Tibial artery (tissue), 4 donors: ENCODE measurements around the gene CRTC1.
"Not testable (repeated sequence)": the region's sequence is repeated elsewhere in the genome, so short reads cannot be mapped to it uniquely, and the experiment has no call there.

Experiments used
- DNase-seq, 2 donors: peaks; one replicate each; pipeline ENCODE4 v3.0.0-alpha.2; 2019
- H3K27ac ChIP-seq, 2 donors: fragments of 200-600 bp; sonication (generic) in 1 of 2; 1 replicate in 1 of 2; 2 replicates in 1 of 2; pipeline ENCODE4 v1.5.1; 2018 to 2019; ENCODE audit warnings: mild to moderate bottlenecking in 1 of 2
- H3K27me3 ChIP-seq, 2 donors: fragments of 200-600 bp; sonication (generic) in 1 of 2; one replicate each; pipeline versions ENCODE4 v1.5.1 to v1.6.0; 2016 to 2019
- H3K36me3 ChIP-seq, 3 donors: fragments of 200-600 bp; sonication (generic) in 2 of 3; one replicate each; pipeline ENCODE4 v1.5.1; 2016 to 2019; ENCODE audit warnings: mild to moderate bottlenecking in 2 of 3
- H3K4me1 ChIP-seq, 4 donors: fragments of 200-600 bp; sonication (generic) in 2 of 4; 1 replicate in 3 of 4; 2 replicates in 1 of 4; pipeline ENCODE4 v1.5.1; 2016 to 2019
- H3K4me3 ChIP-seq, 2 donors: fragments of 200-600 bp; sonication (generic) in 1 of 2; 1 replicate in 1 of 2; 2 replicates in 1 of 2; pipeline ENCODE4 v1.5.1; 2018 to 2019; ENCODE audit warnings: mild to moderate bottlenecking in 2 of 2
- H3K9me3 ChIP-seq, 3 donors: fragments of 200-600 bp; sonication (generic) in 1 of 3; one replicate each; pipeline ENCODE4 v1.5.1; 2016 to 2019
- intact Hi-C: fragments of 100-400 bp; cut with DNase I; formaldehyde crosslinking; loops from one replicate; pipeline ENCODE4 v1.15.0; 2023; ENCODE audit warnings: low total_unique reads
- TF ChIP-seq, protein P1 (sequence below), 2 experiments: fragments of 200-600 bp in 1 of 2; fragments of 450-650 bp in 1 of 2; IDR thresholded peaks; one replicate each; pipeline ENCODE4 v1.5.1; 2017 to 2019; ENCODE audit warnings: antibody characterized with exemption in 2 of 2, mild to moderate bottlenecking in 1 of 2, moderate library complexity in 1 of 2

CRTC1 gene

DNA sequence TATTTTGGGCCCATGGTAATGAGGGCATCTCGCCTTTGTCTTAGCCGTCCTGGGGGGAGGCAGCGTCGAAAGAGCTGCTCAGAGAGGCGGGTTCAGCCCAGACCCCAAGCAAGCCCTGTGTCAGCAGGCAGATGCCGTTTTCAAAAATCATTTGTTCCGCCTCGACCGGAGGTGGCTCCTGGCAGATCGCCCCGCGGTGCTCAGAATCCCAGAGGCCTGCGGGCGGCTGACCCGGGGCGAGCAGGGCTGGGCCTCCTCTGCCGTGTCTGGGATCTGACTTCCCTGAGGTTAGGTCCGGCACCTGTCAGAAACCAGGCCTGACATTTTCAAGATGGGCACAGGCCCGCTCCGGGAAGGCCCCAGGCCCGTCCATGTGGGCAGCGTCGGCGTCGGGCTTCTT lies 36.1 kb downstream of the CRTC1 start:
- intact Hi-C loops, result no loop called here
- peaks cover 0 to 7% (median 3%) of the 10 kb centered on the region in 4 donors for H3K4me1 ChIP-seq
- no peaks in the 10 kb centered on the region for H3K27me3 ChIP-seq
- TF ChIP-seq, protein P1, sequence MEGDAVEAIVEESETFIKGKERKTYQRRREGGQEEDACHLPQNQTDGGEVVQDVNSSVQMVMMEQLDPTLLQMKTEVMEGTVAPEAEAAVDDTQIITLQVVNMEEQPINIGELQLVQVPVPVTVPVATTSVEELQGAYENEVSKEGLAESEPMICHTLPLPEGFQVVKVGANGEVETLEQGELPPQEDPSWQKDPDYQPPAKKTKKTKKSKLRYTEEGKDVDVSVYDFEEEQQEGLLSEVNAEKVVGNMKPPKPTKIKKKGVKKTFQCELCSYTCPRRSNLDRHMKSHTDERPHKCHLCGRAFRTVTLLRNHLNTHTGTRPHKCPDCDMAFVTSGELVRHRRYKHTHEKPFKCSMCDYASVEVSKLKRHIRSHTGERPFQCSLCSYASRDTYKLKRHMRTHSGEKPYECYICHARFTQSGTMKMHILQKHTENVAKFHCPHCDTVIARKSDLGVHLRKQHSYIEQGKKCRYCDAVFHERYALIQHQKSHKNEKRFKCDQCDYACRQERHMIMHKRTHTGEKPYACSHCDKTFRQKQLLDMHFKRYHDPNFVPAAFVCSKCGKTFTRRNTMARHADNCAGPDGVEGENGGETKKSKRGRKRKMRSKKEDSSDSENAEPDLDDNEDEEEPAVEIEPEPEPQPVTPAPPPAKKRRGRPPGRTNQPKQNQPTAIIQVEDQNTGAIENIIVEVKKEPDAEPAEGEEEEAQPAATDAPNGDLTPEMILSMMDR (IDR thresholded peaks at IDR 0.05), result no peak
- no peak overlapping the region for H3K4me3 ChIP-seq
- no peak for DNase-seq
- H3K27ac ChIP-seq, result no peak overlapping the region
- peaks cover 0 to 14% (median 7%) of the 10 kb centered on the region in 3 donors for H3K36me3 ChIP-seq
- no peaks in the 10 kb centered on the region for H3K9me3 ChIP-seq

DNA sequence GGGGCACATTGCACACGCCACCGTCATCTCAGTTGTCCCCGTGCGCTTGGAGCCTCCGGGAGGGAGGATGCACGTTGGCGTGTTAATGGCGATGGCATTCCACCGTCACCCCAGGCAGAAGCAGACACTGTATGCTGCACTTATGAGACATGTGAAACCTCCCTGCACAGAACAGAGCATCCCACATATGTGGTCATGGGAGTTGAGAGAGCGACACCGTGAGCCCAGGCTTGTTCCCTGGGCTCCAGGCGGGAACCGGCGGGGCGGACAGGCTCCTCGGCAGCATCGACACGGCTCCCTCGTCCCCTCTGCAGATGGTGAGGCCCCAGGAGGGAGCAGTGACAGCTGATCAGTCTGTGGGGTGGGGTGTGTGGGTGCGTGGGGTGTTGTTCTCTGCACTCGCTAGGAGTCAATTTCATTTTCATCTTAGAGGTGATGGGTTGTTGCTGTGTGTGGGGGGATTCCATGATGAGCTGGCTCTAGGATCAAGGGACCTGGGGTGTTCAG lies 40.4 kb downstream of the CRTC1 start:
- Histone ChIP-seq H3K27me3 (no peaks in the 10 kb centered on the region), H3K9me3 (no peaks in the 10 kb centered on the region), H3K4me1 (no peaks in the 10 kb centered on the region), H3K4me3 (no peak overlapping the region), H3K36me3 (peaks cover 0 to 9% (median 7%) of the 10 kb centered on the region in 3 donors), H3K27ac (no peak overlapping the region)
- no peak for DNase-seq
- intact Hi-C loops, result no loop called here
- TF ChIP-seq, protein P1 (IDR thresholded peaks at IDR 0.05), result no peak

DNA sequence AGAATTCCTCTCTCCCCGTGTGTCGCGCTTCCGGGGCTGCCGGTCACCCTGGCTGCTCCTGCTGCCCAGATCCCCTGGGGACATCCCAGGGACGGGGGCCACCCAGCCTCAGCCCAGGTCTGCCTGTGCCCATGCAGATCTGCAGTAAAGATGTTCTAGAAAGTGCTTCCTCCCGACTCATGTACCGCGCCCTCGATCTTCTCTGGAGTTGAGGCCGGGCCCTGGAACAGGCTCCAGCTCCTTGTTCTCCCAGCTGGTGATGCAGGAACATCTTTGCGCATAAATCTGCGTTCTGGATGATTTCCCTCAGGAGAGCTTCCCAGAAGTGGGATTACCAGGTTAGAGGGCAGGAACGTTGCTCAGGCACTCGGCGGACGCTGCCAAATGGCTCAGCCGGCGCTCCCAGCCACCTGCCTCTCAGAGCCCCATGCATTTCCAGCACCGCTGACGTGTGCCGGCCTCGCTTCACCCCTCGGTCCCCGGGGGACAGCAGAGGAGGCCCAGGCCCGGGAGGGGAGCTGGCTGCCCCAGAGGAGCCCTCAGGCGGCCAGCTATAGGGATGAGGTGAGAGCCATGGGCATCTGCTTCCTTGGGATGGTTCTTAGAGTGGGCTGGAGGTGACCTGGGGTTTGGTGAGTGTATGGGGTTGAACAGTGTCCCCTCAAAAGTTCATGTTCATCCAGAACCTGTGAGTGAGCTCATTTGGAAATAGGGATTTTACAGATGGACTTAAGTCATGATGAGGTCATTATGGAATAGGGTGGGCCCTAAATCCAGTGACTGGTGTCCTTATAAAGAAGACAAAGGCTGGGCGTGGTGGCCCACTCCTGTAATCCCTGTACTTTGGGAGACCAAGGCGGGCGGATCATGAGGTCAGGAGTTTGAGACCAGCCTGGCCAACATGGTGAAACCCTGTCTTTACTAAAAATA lies 42.6 kb downstream of the CRTC1 start:
- Histone ChIP-seq H3K4me3 (no peak overlapping the region), H3K36me3 (peaks cover 0 to 11% (median 9%) of the 10 kb centered on the region in 3 donors), H3K27me3 (no peaks in the 10 kb centered on the region), H3K4me1 (no peaks in the 10 kb centered on the region), H3K27ac (no peak overlapping the region), H3K9me3 (no peaks in the 10 kb centered on the region)
- TF ChIP-seq, protein P1 (IDR thresholded peaks at IDR 0.05), result no peak
- DNase-seq, result no peak
- intact Hi-C loops, result no loop called here

DNA sequence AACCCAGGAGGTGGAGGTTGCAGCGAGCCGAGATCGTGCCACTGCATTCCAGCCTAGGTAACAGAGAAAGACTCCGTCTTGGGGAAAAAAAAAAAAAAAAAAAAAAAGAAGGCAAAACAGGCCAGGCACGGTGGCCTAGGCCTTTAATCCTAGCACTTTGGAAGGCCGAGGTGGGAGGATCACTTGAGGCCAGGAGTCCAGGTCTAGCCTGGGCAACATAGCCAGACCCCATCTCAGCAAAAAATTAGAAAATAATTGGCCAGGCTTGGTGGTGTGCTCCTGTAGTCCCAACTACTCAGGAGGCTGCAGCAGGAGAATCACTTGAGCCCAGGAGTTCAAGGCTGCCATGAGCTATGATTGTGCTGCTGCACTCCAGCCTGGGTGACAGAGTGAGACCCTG lies 43.4 kb downstream of the CRTC1 start:
- H3K27me3 ChIP-seq, result no peaks in the 10 kb centered on the region
- TF ChIP-seq, protein P1 (IDR thresholded peaks at IDR 0.05), result no peak

DNA sequence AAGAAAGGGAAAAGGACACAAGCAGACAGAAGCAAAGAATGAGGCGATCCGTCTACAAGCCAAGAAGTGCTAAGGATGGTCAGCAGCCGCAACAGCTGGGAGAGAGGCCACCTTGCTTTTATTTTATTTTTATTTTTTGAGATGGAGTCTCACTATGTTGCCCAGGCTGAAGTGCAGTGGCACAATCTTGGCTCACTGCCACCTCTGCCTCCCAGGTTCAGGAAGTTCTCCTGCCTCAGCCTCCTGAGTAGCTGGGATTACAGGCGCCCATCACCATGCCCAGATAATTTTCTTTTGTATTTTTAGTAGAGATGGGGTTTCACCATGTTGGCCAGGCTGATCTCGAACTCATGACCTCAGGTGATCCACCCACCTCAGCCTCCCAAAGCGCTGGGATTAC lies 44.1 kb downstream of the CRTC1 start:
- H3K9me3 ChIP-seq, H3K4me3 ChIP-seq, intact Hi-C loops, H3K4me1 ChIP-seq, H3K27me3 ChIP-seq, DNase-seq, H3K27ac ChIP-seq: not testable (repeated sequence)
- H3K36me3 ChIP-seq, result peaks cover 0 to 15% (median 1%) of the 10 kb centered on the region in 3 donors

More for the DNA sequence above, 43.4 kb downstream of the CRTC1 start:
- DNase-seq, result no peak
- intact Hi-C loops, result no loop called here
- H3K9me3 ChIP-seq, result no peaks in the 10 kb centered on the region
- no peak overlapping the region for H3K27ac ChIP-seq
- H3K4me3 ChIP-seq, result no peak overlapping the region
- peaks cover 0 to 15% (median 9%) of the 10 kb centered on the region in 3 donors for H3K36me3 ChIP-seq
- H3K4me1 ChIP-seq, result no peaks in the 10 kb centered on the region

DNA sequence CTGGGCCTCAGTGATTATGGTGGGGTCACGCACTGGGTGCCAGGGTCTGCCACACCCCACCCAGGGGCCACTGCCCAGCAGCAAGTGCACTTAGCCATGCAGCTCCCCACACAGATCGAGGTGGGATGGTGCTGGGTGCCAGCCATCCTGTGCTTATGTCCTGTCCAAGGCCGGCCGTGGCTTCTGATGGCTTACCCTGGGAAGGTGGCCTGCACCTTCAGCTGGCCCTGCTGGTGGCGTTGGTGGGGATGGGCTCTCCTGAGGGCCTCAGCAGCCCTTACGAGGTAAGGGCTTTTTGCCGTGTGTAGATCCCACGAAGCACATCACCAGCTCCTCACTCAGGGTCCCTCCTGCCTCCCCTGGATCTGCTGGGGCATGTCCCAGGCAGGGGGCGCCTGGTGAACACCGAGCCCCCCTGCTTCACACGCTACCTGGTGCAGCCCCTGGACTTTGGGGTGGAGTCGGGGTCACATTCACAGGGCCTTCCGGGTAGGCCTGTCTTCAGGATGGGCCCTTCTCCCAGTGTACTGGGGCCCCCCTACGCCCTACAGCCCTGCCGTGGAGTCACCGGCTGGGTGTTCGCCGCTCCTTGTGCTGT lies 46.6 kb downstream of the CRTC1 start:
- H3K27ac ChIP-seq, result no peak overlapping the region
- no peaks in the 10 kb centered on the region for H3K27me3 ChIP-seq
- no peak for DNase-seq
- H3K4me3 ChIP-seq, result no peak overlapping the region
- H3K4me1 ChIP-seq, result peaks cover 0 to 4% (median 0%) of the 10 kb centered on the region in 4 donors
- no peaks in the 10 kb centered on the region for H3K9me3 ChIP-seq
- H3K36me3 ChIP-seq, result peaks cover 0 to 8% (median 0%) of the 10 kb centered on the region in 3 donors
- TF ChIP-seq, protein P1 (IDR thresholded peaks at IDR 0.05), result no peak
- intact Hi-C loops, result no loop called here
